KMS-11 (cell line): ENCODE results near the gene RAB1A.
A peak's percentile ranks its signal among the peaks of the same experiment; 100 is the strongest.
"Not testable (repeated sequence)": the region's sequence is repeated elsewhere in the genome, so short reads cannot be mapped to it uniquely, and the experiment has no call there.

Experiments
- H2AFZ ChIP-seq: fragments of 200-600 bp; sonication (generic); 2 replicates; pipeline ENCODE4 v1.6.1; 2016; ENCODE audit warnings: antibody characterized with exemption, mixed run types, low read depth
- H3K27ac ChIP-seq: fragments of 200-600 bp; sonication (generic); 2 replicates; pipeline ENCODE4 v1.6.1; 2016; ENCODE audit warnings: mild to moderate bottlenecking, mixed run types
- H3K27me3 ChIP-seq: fragments of 200-600 bp; sonication (generic); 2 replicates; pipeline ENCODE4 v1.6.1; 2017; ENCODE audit warnings: mild to moderate bottlenecking, low read depth, mixed run types, moderate library complexity; ENCODE audit not compliant: insufficient read depth
- H3K36me3 ChIP-seq: fragments of 200-600 bp; sonication (generic); 2 replicates; pipeline ENCODE4 v1.6.1; 2017; ENCODE audit warnings: mild to moderate bottlenecking, mixed run types; ENCODE audit not compliant: insufficient read depth
- H3K4me1 ChIP-seq: fragments of 200-600 bp; sonication (generic); 2 replicates; pipeline ENCODE4 v1.6.1; 2016; ENCODE audit warnings: mild to moderate bottlenecking, low read depth, mixed run types; ENCODE audit not compliant: poor library complexity, severe bottlenecking
- H3K4me2 ChIP-seq: fragments of 200-600 bp; sonication (generic); 2 replicates; pipeline ENCODE4 v1.7.0; 2016; ENCODE audit warnings: mild to moderate bottlenecking, mixed run types
- H3K4me3 ChIP-seq: fragments of 200-600 bp; sonication (generic); IDR thresholded peaks from 2 replicates; pipeline ENCODE4 v1.6.1; 2017; ENCODE audit warnings: low read depth, low read length, mixed read lengths; ENCODE audit not compliant: insufficient read depth
- H3K79me2 ChIP-seq: fragments of 200-600 bp; sonication (generic); 2 replicates; pipeline ENCODE4 v1.6.1; 2016; ENCODE audit warnings: low read depth, mixed run types; ENCODE audit not compliant: insufficient read depth
- H3K9ac ChIP-seq: fragments of 200-600 bp; sonication (generic); 2 replicates; pipeline ENCODE4 v1.6.1; 2016; ENCODE audit warnings: mild to moderate bottlenecking, mixed run types
- H4K20me1 ChIP-seq: fragments of 200-600 bp; sonication (generic); 2 replicates; pipeline ENCODE4 v1.6.1; 2016; ENCODE audit warnings: mild to moderate bottlenecking, mixed run types; ENCODE audit not compliant: insufficient read depth
- TF ChIP-seq, protein P1 (sequence below): fragments of 200-600 bp; sonication (generic); conservative IDR thresholded peaks from 2 replicates; pipeline ENCODE4 v1.6.1; 2017; ENCODE audit warnings: low read depth, mild to moderate bottlenecking, antibody characterized with exemption, low read length, moderate library complexity, mixed read lengths

RAB1A gene

GRCh38 chr2:65129826-65130663, at the start of gene RAB1A:
TSS of gene RAB1A (minus strand) at chr2:65130106. CDS start at chr2:65129915, 191 bp downstream.
- no peaks in the 10 kb centered on the region for H3K36me3 ChIP-seq
- H3K79me2 ChIP-seq = peaks cover 49% of the 10 kb centered on the region
- H2AFZ ChIP-seq = peak within 1 kb of the TSS; percentile 74
- H3K27ac ChIP-seq = peak within 1 kb of the TSS; percentile 76
- peak within 1 kb of the TSS; percentile 90 for H3K9ac ChIP-seq
- H3K4me3 ChIP-seq = peak within 1 kb of the TSS; percentile 79
- H3K27me3 ChIP-seq = no peaks in the 10 kb centered on the region
- peaks cover 44% of the 10 kb centered on the region for H3K4me1 ChIP-seq
- TF ChIP-seq, protein P1, sequence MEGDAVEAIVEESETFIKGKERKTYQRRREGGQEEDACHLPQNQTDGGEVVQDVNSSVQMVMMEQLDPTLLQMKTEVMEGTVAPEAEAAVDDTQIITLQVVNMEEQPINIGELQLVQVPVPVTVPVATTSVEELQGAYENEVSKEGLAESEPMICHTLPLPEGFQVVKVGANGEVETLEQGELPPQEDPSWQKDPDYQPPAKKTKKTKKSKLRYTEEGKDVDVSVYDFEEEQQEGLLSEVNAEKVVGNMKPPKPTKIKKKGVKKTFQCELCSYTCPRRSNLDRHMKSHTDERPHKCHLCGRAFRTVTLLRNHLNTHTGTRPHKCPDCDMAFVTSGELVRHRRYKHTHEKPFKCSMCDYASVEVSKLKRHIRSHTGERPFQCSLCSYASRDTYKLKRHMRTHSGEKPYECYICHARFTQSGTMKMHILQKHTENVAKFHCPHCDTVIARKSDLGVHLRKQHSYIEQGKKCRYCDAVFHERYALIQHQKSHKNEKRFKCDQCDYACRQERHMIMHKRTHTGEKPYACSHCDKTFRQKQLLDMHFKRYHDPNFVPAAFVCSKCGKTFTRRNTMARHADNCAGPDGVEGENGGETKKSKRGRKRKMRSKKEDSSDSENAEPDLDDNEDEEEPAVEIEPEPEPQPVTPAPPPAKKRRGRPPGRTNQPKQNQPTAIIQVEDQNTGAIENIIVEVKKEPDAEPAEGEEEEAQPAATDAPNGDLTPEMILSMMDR = peak; percentile 40; the same call in 1 of the 2 replicates
- H3K4me2 ChIP-seq = peak within 1 kb of the TSS; percentile 82
- H4K20me1 ChIP-seq = peaks cover 33% of the 10 kb centered on the region

DNA sequence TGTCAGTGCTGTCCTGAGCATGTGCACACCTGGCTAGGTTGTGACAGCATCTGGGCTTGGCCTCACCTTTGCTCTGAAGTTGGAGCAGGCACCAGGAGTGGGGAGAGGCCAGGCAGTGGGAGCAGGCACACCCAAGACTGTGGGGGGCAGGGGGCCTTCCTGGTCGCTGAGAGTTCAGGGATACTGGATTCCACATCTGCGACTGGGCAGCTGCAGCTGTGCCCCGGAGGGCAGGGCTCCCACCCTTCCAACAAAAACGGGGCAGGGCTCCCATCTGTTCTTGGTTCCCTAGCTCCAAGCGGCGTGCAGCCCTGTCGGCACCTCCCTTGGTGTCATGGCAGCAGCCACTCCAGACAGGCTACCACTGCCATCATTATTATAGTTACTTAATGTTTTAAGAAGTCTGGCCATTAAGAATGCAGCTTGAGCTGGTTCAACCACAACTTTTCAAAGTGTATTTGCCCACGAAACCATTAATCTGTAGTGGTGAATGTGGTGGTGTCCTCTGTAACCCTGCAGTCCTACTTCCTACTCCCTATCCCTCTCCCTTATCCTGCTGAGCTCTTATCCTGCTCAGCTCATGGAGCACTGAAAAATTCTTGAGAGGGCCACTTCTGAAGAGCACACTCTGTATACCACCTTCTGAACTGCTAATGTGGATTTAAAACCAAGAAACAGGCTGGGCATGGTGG, 48.0 kb upstream of the RAB1A start:
- Histone ChIP-seq H3K79me2 (no peaks in the 10 kb centered on the region), H3K4me2 (no peak overlapping the region), H3K36me3 (no peaks in the 10 kb centered on the region), H3K9ac (no peak overlapping the region), H4K20me1 (no peaks in the 10 kb centered on the region), H3K4me3 (no peak overlapping the region), H3K27me3 (no peaks in the 10 kb centered on the region), H2AFZ (no peak overlapping the region), H3K4me1 (peaks cover 6% of the 10 kb centered on the region), H3K27ac (no peak overlapping the region)
- TF ChIP-seq, protein P1 = no peak

DNA sequence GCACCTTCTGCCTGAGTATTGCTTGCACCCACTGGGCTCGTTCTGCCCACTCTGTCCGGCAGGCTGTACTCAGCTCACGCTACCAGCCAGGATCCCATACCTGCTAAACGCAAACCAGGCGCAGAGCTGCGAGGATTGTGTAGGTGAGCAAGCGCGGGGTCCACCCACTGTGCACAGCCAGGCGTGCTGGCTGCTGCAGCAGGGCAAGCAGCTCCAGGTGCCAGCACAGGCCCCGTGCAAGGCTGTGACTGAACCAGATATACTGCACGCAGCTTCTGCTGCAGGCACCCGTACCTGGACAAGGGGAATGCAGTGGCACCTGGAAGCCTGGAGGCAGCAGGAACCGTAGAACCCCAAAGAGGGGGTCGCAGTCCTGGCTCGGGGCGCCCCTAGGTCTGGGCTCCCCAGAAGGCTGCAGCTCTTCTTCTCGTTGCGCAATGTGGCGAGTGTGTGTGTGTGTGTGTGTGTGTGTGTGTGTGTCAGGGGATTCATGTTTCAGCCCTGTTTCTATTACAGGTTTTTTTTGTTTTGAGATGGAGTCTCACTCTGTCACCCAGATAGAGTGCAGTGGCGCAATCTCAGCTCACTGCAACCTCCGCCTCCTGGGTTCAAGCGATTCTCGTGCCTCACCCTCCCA, 46.1 kb upstream of the RAB1A start:
- TF ChIP-seq, protein P1 = no peak
- H3K36me3 ChIP-seq = no peaks in the 10 kb centered on the region
- H3K9ac ChIP-seq = no peak overlapping the region
- H3K27ac ChIP-seq = no peak overlapping the region
- peaks cover 6% of the 10 kb centered on the region for H3K4me1 ChIP-seq
- no peak overlapping the region for H3K4me2 ChIP-seq
- no peaks in the 10 kb centered on the region for H3K27me3 ChIP-seq
- H3K79me2 ChIP-seq = no peaks in the 10 kb centered on the region
- no peak overlapping the region for H3K4me3 ChIP-seq
- no peak overlapping the region for H2AFZ ChIP-seq
- no peaks in the 10 kb centered on the region for H4K20me1 ChIP-seq

DNA sequence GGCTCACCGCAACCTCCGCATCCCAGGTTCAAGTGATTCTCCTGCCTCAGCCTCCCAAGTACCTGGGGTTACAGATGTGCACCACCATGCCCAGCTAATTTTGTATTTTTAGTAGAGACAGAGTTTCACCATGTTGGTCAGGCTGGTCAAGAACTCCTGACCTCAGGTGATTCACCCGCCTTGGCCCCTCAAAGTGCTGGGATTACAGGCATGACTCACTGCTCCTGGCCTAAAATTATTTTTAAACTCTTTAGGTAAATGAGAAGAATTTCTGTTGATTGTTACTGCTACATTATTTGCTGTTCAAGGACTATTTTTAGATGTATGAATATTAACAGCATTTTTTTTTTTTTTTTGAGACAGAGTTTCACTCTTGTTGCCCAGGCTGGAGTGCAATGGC, 44.1 kb upstream of the RAB1A start:
- H3K4me2 ChIP-seq, H2AFZ ChIP-seq, H4K20me1 ChIP-seq, H3K4me1 ChIP-seq, H3K9ac ChIP-seq, H3K4me3 ChIP-seq, H3K27me3 ChIP-seq, H3K36me3 ChIP-seq, H3K27ac ChIP-seq, H3K79me2 ChIP-seq: not testable (repeated sequence)
